Hair follicle dermal papilla cell (primary cell): ENCODE data around the gene PRICKLE2. TPM values are rescaled to one million over a fixed set of nuclear protein-coding genes. Genes with fewer than 3 reads are reported as not detected.

Source experiments
- small RNA-seq: library from RNA; depleted of rRNA; stranded (forward); fragments of <200 nt; gene quantifications from one replicate; pipeline ENCODE3, GENCODE V24; 2012
- total RNA-seq: library from RNA; depleted of rRNA; stranded (reverse); fragments of >200 nt; gene quantifications from 2 replicates; pipeline ENCODE4 v1.2.3, GENCODE V29; 2012

PRICKLE2 gene
- 62.7 and 89.2 TPM in 2 replicates for total RNA-seq

DNA sequence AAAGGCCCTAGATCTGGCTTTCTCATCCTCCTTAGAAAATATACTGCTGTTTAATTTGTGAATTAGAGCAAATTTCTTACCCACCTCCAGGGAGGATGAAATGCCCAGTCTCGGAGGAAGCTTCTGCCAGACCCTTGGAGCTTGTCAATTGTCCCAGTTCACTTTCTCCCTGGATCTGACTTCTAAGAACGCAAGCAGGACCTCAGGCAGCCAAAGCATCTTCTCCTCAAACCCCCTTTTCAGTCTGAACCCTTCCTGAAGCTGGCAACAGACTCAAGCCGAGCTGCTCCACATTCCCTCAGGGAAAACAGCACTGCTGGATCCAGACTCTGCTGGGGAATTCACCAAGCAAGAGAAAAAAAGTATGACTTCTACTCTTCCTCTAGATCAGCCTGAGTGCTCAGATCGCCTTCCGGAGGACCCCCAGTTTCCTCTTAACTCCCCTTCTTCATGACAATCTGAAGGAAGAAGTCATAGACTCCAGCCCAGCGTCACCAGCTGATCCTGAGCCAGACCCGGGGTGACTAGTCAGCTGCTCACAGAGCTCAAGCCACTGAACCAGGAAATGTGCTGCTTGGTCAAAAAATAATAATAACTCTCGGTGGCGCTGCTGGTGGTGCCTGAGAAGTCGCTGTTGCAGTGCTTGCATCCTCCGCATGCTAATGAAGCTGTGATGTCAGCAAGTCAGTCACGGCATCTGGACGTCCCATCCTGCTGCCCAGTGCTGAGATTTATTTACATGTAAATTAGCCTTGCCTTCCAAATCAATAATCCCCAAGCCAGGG lies at the start of gene PRICKLE2:
Gene PRICKLE2, minus strand, starts transcription at position 641 of the 785 bp plus-strand sequence. CDS start 26,539 bp downstream, outside the sequence.

Small RNAs within 50 kb of the gene (small RNA-seq; reads per million reads assigned to genes)
- not detected for gene RF00012

Other genes with a start within 250 kb of the PRICKLE2 start
- 53.5 and 67.5 TPM in 2 replicates for gene PSMD6, start 202.0 kb downstream of the PRICKLE2 start, total RNA-seq